ENCODE results near the gene PPP2R2B. TPM values are rescaled to one million over a fixed set of nuclear protein-coding genes. Genes with fewer than 3 reads are reported as not detected.

The PPP2R2B gene
- total RNA-seq, 1 experiment from 2014 or later: not detected

DNA sequence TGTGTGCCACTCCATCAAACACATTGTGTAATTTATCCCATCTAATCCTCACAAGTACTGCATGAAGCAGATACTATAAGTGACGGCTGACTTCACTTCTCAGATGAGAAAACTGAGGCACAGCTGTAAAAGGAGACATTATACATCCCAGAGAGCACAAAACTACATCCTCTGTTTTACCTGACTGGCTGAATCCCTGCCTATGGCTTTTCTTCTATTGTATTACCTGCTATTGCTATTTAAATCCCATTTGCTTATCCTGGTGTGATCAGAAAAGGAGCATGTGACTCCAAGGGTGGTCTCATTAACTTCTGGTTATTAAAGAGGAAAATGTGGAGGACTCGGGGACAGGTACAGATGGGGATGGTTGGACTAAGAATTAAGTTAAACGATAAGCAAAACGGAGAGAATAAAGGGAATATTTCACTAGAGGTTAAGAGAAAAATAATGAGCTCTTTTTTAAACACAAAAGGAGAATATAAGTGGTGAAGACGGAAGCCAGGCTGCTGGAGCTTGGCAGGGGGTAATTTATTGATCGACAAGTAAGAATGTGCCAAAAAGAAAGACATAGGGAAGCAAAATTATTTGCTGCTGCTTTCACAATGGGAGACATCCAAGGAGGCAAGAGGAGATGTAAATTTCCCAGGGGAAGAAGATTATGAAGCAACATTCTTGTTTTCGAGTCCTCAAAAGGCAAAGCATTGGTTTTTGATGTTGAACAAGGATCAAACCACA, 206.8 kb downstream of the PPP2R2B start:
- POLR2A ChIA-PET: no interaction called here
- Histone ChIP-seq H3K27me3 (ENCODE audit: insufficient read depth, low read length) (peaks cover 9% of the 10 kb centered on the region; the same call in 1 of the 2 replicates), H3K9me3 (ENCODE audit: control insufficient read depth in 1 of 2, insufficient read depth in 1 of 2, low read depth in 1 of 2, low read length in 2 of 2) (no peaks in the 10 kb centered on the region)

More for the DNA sequence above, 206.8 kb downstream of the PPP2R2B start:
- Histone ChIP-seq H3K79me2 (ENCODE audit: insufficient read depth, low read length) (no peaks in the 10 kb centered on the region), H3K9me2 (ENCODE audit: insufficient read depth) (no peaks in the 10 kb centered on the region), H3K4me3 (replicated peaks in 1 of 2; ENCODE audit: low read depth in 1 of 2, low read length in 2 of 2) (no peak overlapping the region), H2AFZ (ENCODE audit: low read depth, low read length, poor library complexity, severe bottlenecking) (no peak overlapping the region), H3K27ac (ENCODE audit: low read depth, low read length) (no peak overlapping the region), H3K4me2 (ENCODE audit: low read length) (no peak overlapping the region), H3K9ac (ENCODE audit: low read length) (no peak overlapping the region), H3K4me1 (ENCODE audit: control insufficient read depth in 1 of 2, insufficient read depth in 2 of 2, low read length in 2 of 2) (no peaks in the 10 kb centered on the region), H3K36me3 (ENCODE audit: control insufficient read depth in 1 of 2, insufficient read depth in 2 of 2, low read length in 2 of 2) (no peaks in the 10 kb centered on the region), H4K20me1 (ENCODE audit: insufficient read depth) (no peaks in the 10 kb centered on the region)
- intact Hi-C loops (cut with micrococcal nuclease): no loop called here
- ChIA-PET CTCF (no interaction called here), RAD21 (ENCODE audit: low non-redundant PET in 1 of 2, low total read pairs in 2 of 2, uncharacterized antibody in 2 of 2, unreplicated experiment in 2 of 2) (no interaction called here)
- no peak for TF ChIP-seq SP1 (IDR thresholded peaks at IDR 0.05; ENCODE audit: low read depth)
- TF ChIP-seq JUND (IDR thresholded peaks at IDR 0.05): no peak
- TF ChIP-seq, protein P1, sequence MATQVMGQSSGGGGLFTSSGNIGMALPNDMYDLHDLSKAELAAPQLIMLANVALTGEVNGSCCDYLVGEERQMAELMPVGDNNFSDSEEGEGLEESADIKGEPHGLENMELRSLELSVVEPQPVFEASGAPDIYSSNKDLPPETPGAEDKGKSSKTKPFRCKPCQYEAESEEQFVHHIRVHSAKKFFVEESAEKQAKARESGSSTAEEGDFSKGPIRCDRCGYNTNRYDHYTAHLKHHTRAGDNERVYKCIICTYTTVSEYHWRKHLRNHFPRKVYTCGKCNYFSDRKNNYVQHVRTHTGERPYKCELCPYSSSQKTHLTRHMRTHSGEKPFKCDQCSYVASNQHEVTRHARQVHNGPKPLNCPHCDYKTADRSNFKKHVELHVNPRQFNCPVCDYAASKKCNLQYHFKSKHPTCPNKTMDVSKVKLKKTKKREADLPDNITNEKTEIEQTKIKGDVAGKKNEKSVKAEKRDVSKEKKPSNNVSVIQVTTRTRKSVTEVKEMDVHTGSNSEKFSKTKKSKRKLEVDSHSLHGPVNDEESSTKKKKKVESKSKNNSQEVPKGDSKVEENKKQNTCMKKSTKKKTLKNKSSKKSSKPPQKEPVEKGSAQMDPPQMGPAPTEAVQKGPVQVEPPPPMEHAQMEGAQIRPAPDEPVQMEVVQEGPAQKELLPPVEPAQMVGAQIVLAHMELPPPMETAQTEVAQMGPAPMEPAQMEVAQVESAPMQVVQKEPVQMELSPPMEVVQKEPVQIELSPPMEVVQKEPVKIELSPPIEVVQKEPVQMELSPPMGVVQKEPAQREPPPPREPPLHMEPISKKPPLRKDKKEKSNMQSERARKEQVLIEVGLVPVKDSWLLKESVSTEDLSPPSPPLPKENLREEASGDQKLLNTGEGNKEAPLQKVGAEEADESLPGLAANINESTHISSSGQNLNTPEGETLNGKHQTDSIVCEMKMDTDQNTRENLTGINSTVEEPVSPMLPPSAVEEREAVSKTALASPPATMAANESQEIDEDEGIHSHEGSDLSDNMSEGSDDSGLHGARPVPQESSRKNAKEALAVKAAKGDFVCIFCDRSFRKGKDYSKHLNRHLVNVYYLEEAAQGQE (IDR thresholded peaks at IDR 0.05; ENCODE audit: low read depth): no peak
- no peak for TF ChIP-seq EGR1 (IDR thresholded peaks at IDR 0.05; ENCODE audit: low read depth)
- no peak for TF ChIP-seq EZH2phosphoT487 (IDR thresholded peaks at IDR 0.05; ENCODE audit: borderline replicate concordance)
- TF ChIP-seq EZH2 (IDR thresholded peaks at IDR 0.05): no peak
- TF ChIP-seq, protein P2, sequence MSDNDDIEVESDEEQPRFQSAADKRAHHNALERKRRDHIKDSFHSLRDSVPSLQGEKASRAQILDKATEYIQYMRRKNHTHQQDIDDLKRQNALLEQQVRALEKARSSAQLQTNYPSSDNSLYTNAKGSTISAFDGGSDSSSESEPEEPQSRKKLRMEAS (IDR thresholded peaks at IDR 0.05): no peak
- TF ChIP-seq SRF (IDR thresholded peaks at IDR 0.05; ENCODE audit: low read depth): no peak
- TF ChIP-seq POLR2AphosphoS5 (IDR thresholded peaks at IDR 0.05; ENCODE audit: low read depth, low read length): no peak
- TF ChIP-seq, protein P3, sequence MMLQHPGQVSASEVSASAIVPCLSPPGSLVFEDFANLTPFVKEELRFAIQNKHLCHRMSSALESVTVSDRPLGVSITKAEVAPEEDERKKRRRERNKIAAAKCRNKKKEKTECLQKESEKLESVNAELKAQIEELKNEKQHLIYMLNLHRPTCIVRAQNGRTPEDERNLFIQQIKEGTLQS (IDR thresholded peaks at IDR 0.05): no peak
- TF ChIP-seq CTCF (IDR thresholded peaks at IDR 0.05 in 2 of 3, conservative IDR thresholded peaks at IDR 0.05 in 1 of 3; ENCODE audit: borderline replicate concordance in 1 of 3, insufficient read depth in 1 of 3, low read depth in 2 of 3, low read length in 2 of 3): no peak
- TF ChIP-seq ZFX (IDR thresholded peaks at IDR 0.05): no peak
- TF ChIP-seq YY1 (IDR thresholded peaks at IDR 0.05; ENCODE audit: extremely low read depth, insufficient replicate concordance, low read depth, low read length): no peak
- no TSS peak for BruUV-seq (replicated peaks)
- DNase-seq (ENCODE audit: low read depth, low spot score) (no peak), ATAC-seq (no peak)
